Smooth muscle cell (in vitro differentiated cells): ENCODE measurements around the gene ROR2. TPM values are rescaled to one million over a fixed set of nuclear protein-coding genes. Genes with fewer than 3 reads are reported as not detected.

Experiments used
- DNase-seq: peaks from one replicate; lab custom pipeline; 2025; ENCODE audit not compliant: unreplicated experiment; lab: John Stamatoyannopoulos, UW
- H2AFZ ChIP-seq: fragments of 200-600 bp; sonication (generic); 2 replicates; pipeline ENCODE4 v1.6.0; 2016; ENCODE audit warnings: antibody characterized with exemption, low read depth, mild to moderate bottlenecking
- H3F3A ChIP-seq: fragments of 200-600 bp; sonication (generic); 2 replicates; pipeline ENCODE4 v1.6.0; 2017; ENCODE audit warnings: antibody characterized with exemption, low read depth
- H3K27ac ChIP-seq: fragments of 200-600 bp; sonication (generic); 2 replicates; pipeline ENCODE4 v1.5.1; 2016; ENCODE audit warnings: low read depth, mild to moderate bottlenecking
- H3K27me3 ChIP-seq: fragments of 200-600 bp; sonication (generic); 2 replicates; pipeline ENCODE4 v1.6.1; 2016; ENCODE audit warnings: low read depth, mild to moderate bottlenecking
- H3K36me3 ChIP-seq: fragments of 200-600 bp; sonication (generic); 2 replicates; pipeline ENCODE4 v1.5.1; 2016; ENCODE audit warnings: low read depth
- H3K4me1 ChIP-seq: fragments of 200-600 bp; sonication (generic); 2 replicates; pipeline ENCODE4 v1.5.1; 2016; ENCODE audit warnings: low read depth
- H3K4me2 ChIP-seq: fragments of 200-600 bp; sonication (generic); 2 replicates; pipeline ENCODE4 v1.6.0; 2016; ENCODE audit warnings: mild to moderate bottlenecking
- H3K4me3 ChIP-seq: fragments of 200-600 bp; sonication (generic); 2 replicates; pipeline ENCODE4 v1.5.1; 2016; ENCODE audit warnings: mild to moderate bottlenecking
- H3K79me2 ChIP-seq: fragments of 200-600 bp; sonication (generic); 2 replicates; pipeline ENCODE4 v1.6.0; 2016; ENCODE audit warnings: low read depth, mild to moderate bottlenecking
- H3K9ac ChIP-seq: fragments of 200-600 bp; sonication (generic); 2 replicates; pipeline ENCODE4 v1.6.0; 2016; ENCODE audit warnings: low read depth
- H3K9me3 ChIP-seq: fragments of 200-600 bp; sonication (generic); replicated peaks from 2 replicates; pipeline ENCODE4 v1.5.1; 2016; ENCODE audit warnings: low read depth
- H4K20me1 ChIP-seq: fragments of 200-600 bp; sonication (generic); 2 replicates; pipeline ENCODE4 v1.6.0; 2016; ENCODE audit warnings: low read depth
- WGBS: methylation state at CpG from one replicate; pipeline ENCODE4 v1.1.7; 2016; ENCODE audit warnings: low lambda C conversion rate; 5-methylcytosine and 5-hydroxymethylcytosine counted together
- polyA plus RNA-seq: library from polyadenylated mRNA; unstranded; fragments of >200 nt; fragmentation: Nextera tagmentation; extraction: Ambion mirVana; gene quantifications from 2 replicates; pipeline ENCODE4 v1.2.1, GENCODE V29; 2016
- total RNA-seq: library from RNA; depleted of rRNA; stranded (reverse); fragments of >200 nt; gene quantifications from 2 replicates; pipeline ENCODE4 v1.2.3, GENCODE V29; 2014
- TF ChIP-seq, protein P1 (sequence below): fragments of 200-600 bp; sonication (generic); IDR thresholded peaks from 2 replicates; pipeline ENCODE4 v1.5.1; 2017; ENCODE audit warnings: borderline replicate concordance, mild to moderate bottlenecking, antibody characterized with exemption; ENCODE audit not compliant: insufficient read depth, poor library complexity, severe bottlenecking

ROR2 gene
- total and polyA plus RNA-seq, 2 experiments from 2014 or later = 16.7 to 21.7 TPM

DNA sequence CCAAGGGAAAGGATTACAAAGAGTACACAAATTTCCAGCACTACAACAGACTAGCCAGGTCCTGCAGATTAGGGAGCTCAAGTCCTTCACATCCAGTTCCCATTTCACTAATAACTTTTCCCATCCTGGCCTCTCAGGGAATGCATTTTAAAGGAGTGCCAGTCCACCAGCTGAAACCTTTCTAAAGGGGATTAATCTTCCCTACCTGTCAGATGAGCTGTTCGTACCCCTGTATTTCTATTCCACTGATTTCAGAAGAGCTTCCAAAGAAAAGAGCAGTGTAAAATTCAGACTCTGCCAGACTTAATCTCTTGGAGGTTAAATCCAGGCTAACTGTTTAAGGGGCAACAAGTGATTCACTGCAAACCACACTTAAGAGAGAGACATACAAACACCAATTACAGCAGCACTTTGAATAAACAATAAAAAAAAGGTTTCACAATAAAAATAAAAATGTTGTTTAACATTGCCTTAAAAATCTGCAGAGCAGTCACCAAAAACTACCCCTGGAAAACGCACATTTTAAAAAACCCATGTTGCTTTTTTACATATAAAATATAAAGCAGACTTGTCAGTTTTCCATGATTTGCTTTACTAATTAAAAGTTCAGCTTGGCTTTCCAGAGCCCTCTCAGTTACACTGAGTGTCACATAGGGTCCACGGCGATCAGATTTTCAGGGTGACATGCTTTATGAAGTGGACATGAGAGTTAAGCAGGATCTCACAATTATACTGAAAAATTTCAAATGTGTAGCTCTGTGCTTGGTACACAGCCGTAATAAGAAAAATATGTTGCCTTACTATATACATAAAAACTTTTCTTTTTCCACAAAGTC lies 3.2 kb downstream of the ROR2 start:
- WGBS = 54% methylated on average over 5 of the region's 5 CpGs
- Histone ChIP-seq H3K36me3 (no peaks in the 10 kb centered on the region), H3K27me3 (no peaks in the 10 kb centered on the region), H2AFZ (no peak overlapping the region), H3K79me2 (peaks cover 60% of the 10 kb centered on the region), H3K9ac (no peak overlapping the region), H4K20me1 (peaks cover 18% of the 10 kb centered on the region), H3K9me3 (no peaks in the 10 kb centered on the region), H3F3A (peaks cover 25% of the 10 kb centered on the region), H3K4me1 (peaks cover 43% of the 10 kb centered on the region), H3K4me2 (peak overlapping the region; percentile 90), H3K27ac (peak overlapping the region; percentile 82), H3K4me3 (peak overlapping the region; percentile 92)
- DNase-seq = no peak
- TF ChIP-seq, protein P1, sequence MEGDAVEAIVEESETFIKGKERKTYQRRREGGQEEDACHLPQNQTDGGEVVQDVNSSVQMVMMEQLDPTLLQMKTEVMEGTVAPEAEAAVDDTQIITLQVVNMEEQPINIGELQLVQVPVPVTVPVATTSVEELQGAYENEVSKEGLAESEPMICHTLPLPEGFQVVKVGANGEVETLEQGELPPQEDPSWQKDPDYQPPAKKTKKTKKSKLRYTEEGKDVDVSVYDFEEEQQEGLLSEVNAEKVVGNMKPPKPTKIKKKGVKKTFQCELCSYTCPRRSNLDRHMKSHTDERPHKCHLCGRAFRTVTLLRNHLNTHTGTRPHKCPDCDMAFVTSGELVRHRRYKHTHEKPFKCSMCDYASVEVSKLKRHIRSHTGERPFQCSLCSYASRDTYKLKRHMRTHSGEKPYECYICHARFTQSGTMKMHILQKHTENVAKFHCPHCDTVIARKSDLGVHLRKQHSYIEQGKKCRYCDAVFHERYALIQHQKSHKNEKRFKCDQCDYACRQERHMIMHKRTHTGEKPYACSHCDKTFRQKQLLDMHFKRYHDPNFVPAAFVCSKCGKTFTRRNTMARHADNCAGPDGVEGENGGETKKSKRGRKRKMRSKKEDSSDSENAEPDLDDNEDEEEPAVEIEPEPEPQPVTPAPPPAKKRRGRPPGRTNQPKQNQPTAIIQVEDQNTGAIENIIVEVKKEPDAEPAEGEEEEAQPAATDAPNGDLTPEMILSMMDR = no peak

DNA sequence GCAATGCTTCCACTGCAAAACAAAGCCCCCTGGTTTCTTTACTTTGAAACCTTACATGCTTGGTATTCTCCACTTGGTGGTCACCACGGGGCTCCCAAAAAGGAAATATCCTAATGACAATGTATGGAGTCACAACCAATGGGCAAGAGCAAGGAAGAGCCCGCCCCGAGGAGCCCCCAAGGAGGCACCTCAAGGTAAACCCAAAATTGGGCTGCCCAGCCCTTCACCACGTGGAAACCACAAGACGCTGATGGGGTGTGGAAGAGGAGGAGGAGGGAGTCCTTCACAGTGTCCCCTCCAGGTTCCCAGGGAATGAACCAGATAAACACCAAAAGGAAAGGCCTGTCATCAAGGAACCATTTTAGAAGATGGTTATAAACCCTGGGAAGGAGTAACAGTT lies 3.8 kb downstream of the ROR2 start:
- no peak for DNase-seq
- H3K27me3 ChIP-seq = no peaks in the 10 kb centered on the region
- no peaks in the 10 kb centered on the region for H3K9me3 ChIP-seq
- H4K20me1 ChIP-seq = peaks cover 20% of the 10 kb centered on the region
- H3K27ac ChIP-seq = peak overlapping the region; percentile 82
- H3K79me2 ChIP-seq = peaks cover 62% of the 10 kb centered on the region
- H3F3A ChIP-seq = peaks cover 25% of the 10 kb centered on the region
- H3K4me3 ChIP-seq = peak overlapping the region; percentile 92
- H3K4me2 ChIP-seq = peak overlapping the region; percentile 90
- no peak overlapping the region for H3K9ac ChIP-seq
- H3K36me3 ChIP-seq = no peaks in the 10 kb centered on the region
- peaks cover 43% of the 10 kb centered on the region for H3K4me1 ChIP-seq
- 75% methylated on average over 5 of the region's 5 CpGs for WGBS
- no peak overlapping the region for H2AFZ ChIP-seq
- TF ChIP-seq, protein P1 = no peak

DNA sequence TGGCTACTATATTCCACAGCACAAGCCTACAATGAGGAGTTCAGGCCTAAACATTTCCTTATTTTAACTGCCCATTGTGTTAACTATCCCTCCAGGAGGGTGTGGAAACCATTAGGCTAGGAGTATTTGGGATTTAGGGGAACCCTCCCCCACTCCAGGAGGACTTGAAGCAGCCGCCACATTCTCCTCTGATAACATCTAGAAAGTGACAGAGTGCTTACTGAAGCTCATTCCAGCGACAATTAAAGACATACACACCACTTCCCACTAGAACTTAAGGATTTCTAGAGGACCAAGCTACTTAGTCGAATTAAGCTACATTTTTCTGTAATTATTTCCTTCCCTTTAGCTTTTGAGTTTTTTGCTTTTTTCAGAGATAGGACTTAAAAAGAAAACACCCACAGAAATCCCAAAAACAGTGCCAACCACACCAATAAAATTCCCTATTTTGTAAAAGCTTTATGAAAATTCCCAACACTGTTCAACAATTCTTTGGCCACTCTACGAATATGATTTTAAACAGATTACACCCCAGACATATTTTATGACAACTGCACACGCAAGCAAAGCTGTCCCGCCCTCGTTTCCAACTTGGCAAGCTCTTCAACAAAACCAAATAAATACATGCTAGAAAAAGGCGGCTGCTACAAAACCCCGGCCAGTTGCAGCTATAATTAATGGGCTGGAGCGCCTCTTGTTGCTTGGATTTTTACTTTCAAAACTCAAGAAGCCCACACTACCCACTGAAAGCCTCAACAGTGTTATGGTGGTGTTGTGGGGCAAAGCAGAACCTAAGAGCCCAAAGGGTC lies 4.5 kb downstream of the ROR2 start:
- peaks cover 66% of the 10 kb centered on the region for H3K79me2 ChIP-seq
- peak overlapping the region; percentile 30 for H3K4me3 ChIP-seq
- H3K4me2 ChIP-seq = peak overlapping the region; percentile 90
- H3F3A ChIP-seq = peaks cover 25% of the 10 kb centered on the region
- H3K9me3 ChIP-seq = no peaks in the 10 kb centered on the region
- H4K20me1 ChIP-seq = peaks cover 22% of the 10 kb centered on the region
- H3K27ac ChIP-seq = peak overlapping the region; percentile 82
- no peaks in the 10 kb centered on the region for H3K27me3 ChIP-seq
- H3K9ac ChIP-seq = peak overlapping the region; percentile 46
- no peak overlapping the region for H2AFZ ChIP-seq
- H3K4me1 ChIP-seq = peaks cover 39% of the 10 kb centered on the region
- H3K36me3 ChIP-seq = no peaks in the 10 kb centered on the region
- no peak for DNase-seq
- TF ChIP-seq, protein P1 = no peak
- WGBS = 17% methylated on average over 10 of the region's 10 CpGs
